HCT116 (cell line): ENCODE data around the gene CCNYL1. TPM values are rescaled to one million over a fixed set of nuclear protein-coding genes. Genes with fewer than 3 reads are reported as not detected.

Source experiments
- ATAC-seq: fragments of 200-7000 bp; cut with Tn5 transposase; 2 replicates; pipeline ENCODE4 v1.9.1; 2020; ENCODE audit warnings: mild to moderate bottlenecking, moderate library complexity
- BruUV-seq: library from RNA; stranded (reverse); fragments of 400-500 nt; replicated peaks from 2 replicates; lab custom pipeline; 2021; lab: Mats Ljungman, UMichigan
- CTCF ChIA-PET: fragments of 300-600 bp; sonication (Branson Sonifier 250); formaldehyde crosslinking; loops from one replicate; lab custom pipeline; 2021; ENCODE audit warnings: antibody characterized with exemption; lab: Charles Lee
- POLR2A ChIA-PET: fragments of 300-600, 350-600 bp; sonication (Branson Sonifier 250); formaldehyde crosslinking; loops from one replicate; lab custom pipeline; 2021; ENCODE audit warnings: antibody characterized with exemption; lab: Charles Lee
- RAD21 ChIA-PET, 2 experiments: fragments of 300-600 bp; sonication (Branson Sonifier 250); formaldehyde crosslinking; loops; one replicate each; lab custom pipeline; 2023; ENCODE audit warnings: low total read pairs in 2 of 2; ENCODE audit not compliant: uncharacterized antibody in 2 of 2, unreplicated experiment in 2 of 2, low non-redundant PET in 1 of 2; lab: Charles Lee
- DNase-seq: peaks from one replicate; pipeline ENCODE4 v3.0.0-alpha.2; 2010; ENCODE audit warnings: low read depth, low spot score
- H2AFZ ChIP-seq: fragments of 200-600 bp; shearing (Covaris generic), sonication (generic); 2 replicates; pipeline ENCODE4 v1.6.1; 2017; ENCODE audit warnings: low read depth, mixed run types, mixed read lengths, antibody characterized with exemption, low read length; ENCODE audit not compliant: poor library complexity, severe bottlenecking
- H3K27ac ChIP-seq: 2 replicates; pipeline ENCODE4 v1.5.1; 2012; ENCODE audit warnings: low read depth, low read length
- H3K27me3 ChIP-seq: fragments of 200-600 bp; sonication (generic); 2 replicates; pipeline ENCODE4 v1.6.1; 2016; ENCODE audit warnings: mixed run types, low read length, mixed read lengths; ENCODE audit not compliant: insufficient read depth
- H3K36me3 ChIP-seq, 2 experiments: fragments of 200-500 bp in 1 of 2; fragments of 200-600 bp in 1 of 2; sonication (Bioruptor generic) in 1 of 2; sonication (generic) in 1 of 2; 2 replicates each; pipeline versions ENCODE4 v1.5.1 to v1.6.1; 2014 to 2016; ENCODE audit warnings: low read length in 2 of 2, inconsistent platforms in 1 of 2, mixed read lengths in 1 of 2, mixed run types in 1 of 2; ENCODE audit not compliant: insufficient read depth in 2 of 2, control insufficient read depth in 1 of 2
- H3K4me1 ChIP-seq, 2 experiments: fragments of 200-600 bp in 1 of 2; sonication (generic) in 1 of 2; 2 replicates each; pipeline versions ENCODE4 v1.5.1 to v1.6.1; 2012 to 2017; ENCODE audit warnings: low read length in 2 of 2, inconsistent platforms in 1 of 2, mild to moderate bottlenecking in 1 of 2, mixed read lengths in 1 of 2, mixed run types in 1 of 2, moderate library complexity in 1 of 2; ENCODE audit not compliant: insufficient read depth in 2 of 2, control insufficient read depth in 1 of 2
- H3K4me2 ChIP-seq: fragments of 200-600 bp; sonication (generic); 2 replicates; pipeline ENCODE4 v1.6.1; 2017; ENCODE audit warnings: mixed run types, low read length, mixed read lengths
- H3K4me3 ChIP-seq, 2 experiments: fragments of 200-600 bp in 1 of 2; sonication (generic) in 1 of 2; replicated peaks in 1 of 2; 2 replicates each; pipeline ENCODE4 v1.5.1; 2011 to 2016; ENCODE audit warnings: low read length in 2 of 2, control low read depth in 1 of 2, low read depth in 1 of 2, mild to moderate bottlenecking in 1 of 2, mixed read lengths in 1 of 2, mixed run types in 1 of 2
- H3K79me2 ChIP-seq: fragments of 200-600 bp; sonication (generic); 2 replicates; pipeline ENCODE4 v1.6.1; 2017; ENCODE audit warnings: mild to moderate bottlenecking, mixed run types, low read length, moderate library complexity, mixed read lengths; ENCODE audit not compliant: insufficient read depth
- H3K9ac ChIP-seq: fragments of 200-600 bp; sonication (generic); 2 replicates; pipeline ENCODE4 v1.6.1; 2016; ENCODE audit warnings: low read length, mixed read lengths
- H3K9me2 ChIP-seq: fragments of 200-600 bp; sonication (generic), shearing (Covaris generic); 2 replicates; pipeline ENCODE4 v1.6.1; 2017; ENCODE audit warnings: mixed run types, mild to moderate bottlenecking, moderate library complexity; ENCODE audit not compliant: insufficient read depth
- H3K9me3 ChIP-seq, 2 experiments: fragments of 200-500 bp in 1 of 2; fragments of 200-600 bp in 1 of 2; sonication (Bioruptor generic) in 1 of 2; sonication (generic) in 1 of 2; 2 replicates each; pipeline ENCODE4 v1.6.1; 2014 to 2017; ENCODE audit warnings: low read length in 2 of 2, mixed read lengths in 2 of 2, inconsistent platforms in 1 of 2, low read depth in 1 of 2, mild to moderate bottlenecking in 1 of 2, mixed run types in 1 of 2, moderate library complexity in 1 of 2; ENCODE audit not compliant: control insufficient read depth in 1 of 2, insufficient read depth in 1 of 2
- H4K20me1 ChIP-seq: fragments of 200-600 bp; sonication (generic), shearing (Covaris generic); 2 replicates; pipeline ENCODE4 v1.6.1; 2017; ENCODE audit warnings: mixed run types, mild to moderate bottlenecking, moderate library complexity; ENCODE audit not compliant: insufficient read depth
- ATF3 ChIP-seq: IDR thresholded peaks from 2 replicates; pipeline ENCODE4 v1.6.1; 2012
- CBX3 ChIP-seq: IDR thresholded peaks from 2 replicates; pipeline ENCODE4 v1.6.1; 2012; ENCODE audit warnings: low read depth
- CEBPB ChIP-seq: IDR thresholded peaks from 2 replicates; pipeline ENCODE4 v1.6.1; 2012; ENCODE audit warnings: low read depth
- CTCF ChIP-seq, 3 experiments: fragments of 200-600 bp in 1 of 3; sonication (generic) in 1 of 3; IDR thresholded peaks in 2 of 3; conservative IDR thresholded peaks in 1 of 3; 2 replicates each; pipeline ENCODE4 v1.5.1; 2012 to 2017; ENCODE audit warnings: low read depth in 2 of 3, low read length in 2 of 3, antibody characterized with exemption in 1 of 3, borderline replicate concordance in 1 of 3, control low read depth in 1 of 3, mild to moderate bottlenecking in 1 of 3, mixed read lengths in 1 of 3, mixed run types in 1 of 3, moderate library complexity in 1 of 3; ENCODE audit not compliant: insufficient read depth in 1 of 3
- EGR1 ChIP-seq: IDR thresholded peaks from 2 replicates; pipeline ENCODE4 v1.6.1; 2012; ENCODE audit warnings: low read depth
- ELF1 ChIP-seq: IDR thresholded peaks from 2 replicates; pipeline ENCODE4 v1.6.1; 2012; ENCODE audit warnings: low read depth, borderline replicate concordance
- EZH2 ChIP-seq: fragments of 200-600 bp; sonication (generic); IDR thresholded peaks from 2 replicates; pipeline ENCODE4 v1.6.1; 2017; ENCODE audit warnings: antibody characterized with exemption, mixed run types
- JUND ChIP-seq: IDR thresholded peaks from 2 replicates; pipeline ENCODE4 v1.6.1; 2012
- POLR2A ChIP-seq: IDR thresholded peaks from 2 replicates; pipeline ENCODE4 v1.7.0; 2011; ENCODE audit warnings: borderline replicate concordance; ENCODE audit not compliant: insufficient read depth, insufficient read length; ENCODE audit errors: extremely low read depth
- POLR2AphosphoS5 ChIP-seq: IDR thresholded peaks from 2 replicates; pipeline ENCODE4 v1.6.1; 2011; ENCODE audit warnings: mild to moderate bottlenecking, low read depth, low read length, moderate library complexity
- REST ChIP-seq: IDR thresholded peaks from 2 replicates; pipeline ENCODE4 v1.6.1; 2012; ENCODE audit warnings: low read depth
- SIN3A ChIP-seq: IDR thresholded peaks from 2 replicates; pipeline ENCODE4 v1.6.1; 2012; ENCODE audit warnings: low read depth
- SRF ChIP-seq: IDR thresholded peaks from 2 replicates; pipeline ENCODE4 v1.6.1; 2012; ENCODE audit warnings: low read depth
- TCF7L2 ChIP-seq: IDR thresholded peaks from 2 replicates; pipeline ENCODE4 v1.7.0; 2011; ENCODE audit warnings: borderline replicate concordance, inconsistent platforms; ENCODE audit not compliant: insufficient read depth, insufficient read length; ENCODE audit errors: extremely low read depth
- YY1 ChIP-seq: IDR thresholded peaks from 2 replicates; pipeline ENCODE4 v1.6.1; 2011; ENCODE audit warnings: low read length, low read depth, moderate library complexity, mild to moderate bottlenecking; ENCODE audit not compliant: insufficient replicate concordance; ENCODE audit errors: extremely low read depth
- ZFX ChIP-seq: fragments of 450-650 bp; IDR thresholded peaks from 2 replicates; pipeline ENCODE4 v1.6.1; 2017
- ZNF274 ChIP-seq: fragments of 200-500 bp; sonication (Bioruptor generic); IDR thresholded peaks from 2 replicates; pipeline ENCODE4 v1.6.1; 2014; ENCODE audit warnings: mild to moderate bottlenecking, low read depth, low read length, inconsistent platforms
- intact Hi-C: fragments of 100-400 bp; cut with micrococcal nuclease; formaldehyde crosslinking; loops from 2 replicates; pipeline ENCODE4 v1.10.0; 2022
- total RNA-seq: library from RNA; stranded (reverse); gene quantifications from one replicate; pipeline ENCODE4 v1.2.1, GENCODE V29; 2021; ENCODE audit not compliant: unreplicated experiment

The CCNYL1 gene
- total RNA-seq, 1 experiment from 2014 or later: 14.9 TPM

GRCh38 chr2:207772844-207773205 lies 61.4 kb downstream of the CCNYL1 start (continued):
- TF ChIP-seq REST: no peak
- TF ChIP-seq EZH2: no peak
- TF ChIP-seq POLR2AphosphoS5: no peak
- TF ChIP-seq ZNF274: no peak
- TF ChIP-seq ZFX: no peak
- no peak for TF ChIP-seq JUND
- no peak for TF ChIP-seq ELF1

GRCh38 chr2:207775473-207775872 lies 64.0 kb downstream of the CCNYL1 start:
- Histone ChIP-seq H3K27ac (no peak overlapping the region), H4K20me1 (no peaks in the 10 kb centered on the region), H3K4me2 (no peak overlapping the region), H3K27me3 (no peaks in the 10 kb centered on the region), H3K4me1 (peaks cover 0 to 10% of the 10 kb centered on the region in 2 experiments; a peak in 2 of 4 replicates), H2AFZ (no peak overlapping the region), H3K9me2 (no peaks in the 10 kb centered on the region), H3K9ac (no peak overlapping the region), H3K4me3 (no peak overlapping the region), H3K36me3 (no peaks in the 10 kb centered on the region), H3K9me3 (no peaks in the 10 kb centered on the region), H3K79me2 (no peaks in the 10 kb centered on the region)
- no peak for ATAC-seq
- no peak for DNase-seq
- ChIA-PET RAD21 (no interaction called here), POLR2A (no interaction called here), CTCF (no interaction called here)
- intact Hi-C loops: no loop called here
- no TSS peak for BruUV-seq
- TF ChIP-seq SIN3A (no peak), CEBPB (no peak), POLR2A (no peak), CTCF (IDR thresholded peaks at IDR 0.05 in 2 of 3, conservative IDR thresholded peaks at IDR 0.05 in 1 of 3; ENCODE audit: borderline replicate concordance in 1 of 3, insufficient read depth in 1 of 3, low read depth in 2 of 3, low read length in 2 of 3) (no peak), ZFX (no peak), SRF (no peak), EGR1 (no peak), YY1 (no peak), REST (no peak), TCF7L2 (no peak), ELF1 (no peak), ZNF274 (no peak), JUND (no peak), ATF3 (no peak), EZH2 (no peak), CBX3 (no peak)
